Measurements from ENCODE around the gene CA5B. TPM values are rescaled to one million over a fixed set of nuclear protein-coding genes. Genes with fewer than 3 reads are reported as not detected.

Gene CA5B
- total RNA-seq, 1 experiment from 2014 or later, result 8.3 TPM

GRCh38 chrX:15816886-15817285, 78.8 kb downstream of the CA5B start:
- Histone ChIP-seq H3K79me2 (ENCODE audit: insufficient read depth, low read length) (no peaks in the 10 kb centered on the region), H4K20me1 (ENCODE audit: control insufficient read depth, insufficient read depth, insufficient read length) (no peaks in the 10 kb centered on the region), H3K23ac (ENCODE audit: insufficient read length, low read depth, low read length) (no peak overlapping the region), H3K4me2 (ENCODE audit: insufficient read depth, insufficient read length, low read length) (no peak overlapping the region), H3K23me2 (ENCODE audit: insufficient read length, low read depth, low read length, poor library complexity, severe bottlenecking) (no peaks in the 10 kb centered on the region), H2AFZ (ENCODE audit: low read length) (no peak overlapping the region), H3K9me3 (ENCODE audit: control insufficient read depth, low read depth, low read length) (no peaks in the 10 kb centered on the region), H3K79me1 (ENCODE audit: insufficient read depth, low read depth, low read length, poor library complexity, severe bottlenecking) (no peaks in the 10 kb centered on the region), H2AK5ac (ENCODE audit: insufficient read length, low read length) (no peak overlapping the region), H3K4me1 (ENCODE audit: insufficient read depth, low read length) (peaks cover 11% of the 10 kb centered on the region; the same call in 1 of the 2 replicates), H3T11ph (ENCODE audit: low read length) (no peak overlapping the region), H3K18ac (ENCODE audit: insufficient read length, low read depth, low read length) (peak overlapping the region; percentile 94), H4K91ac (ENCODE audit: insufficient read length, low read depth, low read length) (no peak overlapping the region), H3K14ac (ENCODE audit: insufficient read depth, low read length) (peak overlapping the region; percentile 85; the same call in 1 of the 2 replicates), H2BK12ac (ENCODE audit: insufficient read length, low read depth, low read length) (peak overlapping the region; percentile 90), H2BK15ac (ENCODE audit: low read depth, low read length) (no peak overlapping the region), H4K5ac (ENCODE audit: insufficient read length, low read depth, low read length) (peak overlapping the region; percentile 88), H3K9ac (ENCODE audit: extremely low read depth, insufficient read length, low read length) (no peak overlapping the region), H2BK120ac (ENCODE audit: low read depth, low read length, poor library complexity, severe bottlenecking) (no peak overlapping the region), H2BK20ac (ENCODE audit: low read depth, low read length, poor library complexity, severe bottlenecking) (no peak overlapping the region), H3K27me3 (ENCODE audit: insufficient read depth, low read length) (no peaks in the 10 kb centered on the region), H2BK5ac (ENCODE audit: insufficient read length, low read length) (peak overlapping the region; percentile 97), H4K8ac (replicated peaks; ENCODE audit: insufficient read length, low read depth, low read length) (no peak overlapping the region), H3K56ac (ENCODE audit: insufficient read length, low read depth, low read length) (peak overlapping the region; percentile 16), H3K4ac (ENCODE audit: low read depth, low read length) (no peak overlapping the region; the same call in 1 of the 2 replicates), H3K27ac (ENCODE audit: insufficient read length, low read depth, low read length) (peak overlapping the region; percentile 90)
- no CpG with 5 or more reads among the region's 4 CpGs for WGBS (ENCODE audit: extremely low coverage, insufficient read length, low lambda C conversion rate)
- H3K27ac Mint-ChIP-seq, result peak overlapping the region; percentile 99
- peaks cover 17 to 23% of the 10 kb centered on the region in 2 experiments for H3K4me1 Mint-ChIP-seq
- peak overlapping the region in 1 of 2 experiments; percentile 45; a peak in 1 of 5 replicates for H3K4me3 Mint-ChIP-seq
- H3K36me3 Mint-ChIP-seq (ENCODE audit: insufficient read depth in 1 of 3, low read depth in 3 of 3), result peaks cover 45 to 75% (median 61%) of the 10 kb centered on the region in 3 experiments
- H3K9me3 Mint-ChIP-seq, result no peaks in the 10 kb centered on the region
- peak; percentile 32 for DNase-seq
- TF ChIP-seq CTCF (conservative IDR thresholded peaks at IDR 0.05), result no peak
- no peaks in the 10 kb centered on the region for H3K27me3 Mint-ChIP-seq (ENCODE audit: low read depth)

All from H9 (cell line).